ENCODE results near the gene CNOT9.

The CNOT9 gene

DNA sequence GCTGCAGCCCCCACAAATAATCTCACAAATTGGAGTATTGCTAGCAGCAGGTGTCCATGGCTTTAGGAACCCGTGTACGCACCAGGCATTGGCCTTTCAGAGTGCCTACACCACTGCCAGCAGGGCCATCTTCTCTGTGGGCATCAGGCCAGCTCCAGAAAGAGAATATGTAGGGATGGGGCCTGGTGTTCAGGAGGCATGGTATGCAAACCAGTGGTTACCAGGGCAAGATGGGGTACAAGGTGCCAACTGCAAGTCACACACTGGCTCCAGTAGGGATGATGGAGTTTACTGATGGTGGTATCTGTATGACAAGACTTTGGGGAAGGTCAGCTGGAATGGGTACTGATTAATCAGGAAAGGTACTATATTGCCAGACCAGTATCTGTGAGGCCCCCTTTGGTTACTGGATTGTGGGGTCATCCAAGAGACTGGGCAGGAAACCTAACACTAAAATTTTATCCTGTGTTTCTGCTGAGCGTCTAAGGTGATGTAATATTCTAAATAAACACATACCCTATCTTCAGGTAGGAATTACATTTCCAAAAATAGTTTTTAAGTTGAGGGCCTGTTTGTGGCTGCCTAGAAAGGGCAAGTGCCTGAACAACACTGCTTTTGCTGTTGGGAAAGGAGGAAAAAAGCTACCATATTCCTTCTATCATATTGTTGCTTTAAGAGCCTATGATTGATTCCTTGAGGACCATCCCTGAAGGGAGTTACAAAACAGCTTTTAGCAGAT is 9.0 kb downstream of the CNOT9 start:
- DNase-seq (ENCODE audit: low read depth in 2 of 2): no peak

DNA sequence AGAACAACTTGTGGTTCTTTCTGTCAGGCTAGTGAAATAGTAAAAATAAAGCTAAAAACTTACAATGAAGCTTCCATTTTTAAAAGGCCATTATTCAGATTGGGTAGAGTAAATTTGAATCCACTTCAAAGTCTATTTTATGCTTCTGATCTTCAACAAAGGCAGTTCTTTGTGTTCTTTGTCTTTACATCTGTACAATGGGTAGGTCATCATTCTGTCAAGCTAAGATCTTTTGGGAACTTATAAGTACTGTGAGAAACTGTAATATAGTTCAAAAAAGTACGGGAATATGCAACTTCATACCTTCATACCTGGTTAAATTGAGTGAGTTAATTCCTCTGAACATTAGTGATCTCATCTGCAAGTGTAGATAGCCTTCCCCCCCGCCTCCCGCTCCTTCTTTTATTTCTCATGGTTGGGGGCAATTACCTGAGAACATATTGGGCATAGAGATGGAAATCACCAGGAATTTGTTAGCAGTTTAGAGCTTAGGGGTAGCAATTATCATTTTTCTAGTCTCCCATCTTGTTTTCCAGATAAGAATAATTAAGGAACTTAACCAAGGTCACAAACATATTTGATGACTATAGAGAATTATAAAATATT is 9.7 kb downstream of the CNOT9 start:
- DNase-seq (ENCODE audit: low read depth in 2 of 2): no peak

DNA sequence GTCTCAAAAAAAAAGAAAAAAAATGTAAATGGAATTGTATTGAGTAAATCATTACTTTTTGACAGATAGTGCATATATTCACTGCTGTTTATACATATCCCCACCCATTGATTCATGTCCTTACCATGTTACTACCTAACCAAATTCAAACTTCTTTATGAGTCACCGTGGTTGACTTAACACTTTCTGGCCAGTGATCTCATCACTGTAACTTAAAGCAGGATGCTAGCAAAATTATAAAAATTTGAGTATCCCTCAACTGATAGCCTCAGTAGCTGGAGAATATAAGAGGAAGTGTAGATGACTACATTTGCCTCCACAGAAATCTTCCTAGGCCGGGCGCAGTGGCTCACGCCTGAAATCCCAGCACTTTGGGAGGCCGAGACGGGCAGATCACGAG is 13.4 kb downstream of the CNOT9 start:
- no peak for DNase-seq (ENCODE audit: low read depth in 2 of 2)

DNA sequence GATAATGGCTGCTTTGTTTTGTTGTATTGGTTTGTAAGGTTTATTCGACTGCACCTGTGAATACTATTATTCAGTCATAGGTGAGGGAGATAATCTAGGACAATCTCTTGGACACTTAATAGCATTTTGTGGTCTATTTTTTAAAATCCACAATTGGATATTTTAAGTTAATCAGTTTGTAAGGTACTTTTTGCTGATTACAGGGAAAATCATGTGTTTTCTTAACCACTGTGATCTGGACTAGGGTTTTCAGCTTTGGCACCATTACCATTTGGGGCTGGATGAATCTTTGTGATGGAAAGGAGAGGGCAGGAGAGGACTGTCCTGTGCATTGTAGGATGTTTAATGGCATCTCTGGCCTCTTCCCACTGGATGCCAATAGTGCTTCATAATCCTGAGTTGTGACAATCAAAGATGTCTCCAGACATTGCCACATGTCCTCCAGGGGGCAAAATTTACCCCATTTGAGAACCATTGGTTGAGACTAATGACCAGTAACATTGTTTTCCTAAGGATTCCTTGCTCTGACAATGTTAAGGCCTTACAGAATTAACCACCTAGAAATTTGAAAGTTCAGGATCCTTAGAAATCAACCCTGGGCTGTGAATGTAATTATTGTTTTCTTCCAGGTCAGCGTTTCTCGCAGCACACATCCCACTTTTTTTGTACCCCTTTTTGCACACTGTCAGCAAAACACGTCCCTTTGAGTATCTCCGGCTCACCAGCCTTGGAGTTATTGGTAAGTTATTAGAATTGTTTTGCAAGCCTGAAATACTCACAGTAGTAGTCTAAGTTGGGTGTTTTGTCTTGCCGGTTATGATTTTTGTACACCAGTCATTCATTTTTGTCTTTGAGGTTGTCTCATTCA is 15.6 kb downstream of the CNOT9 start:
- DNase-seq (ENCODE audit: low read depth in 2 of 2): no peak

DNA sequence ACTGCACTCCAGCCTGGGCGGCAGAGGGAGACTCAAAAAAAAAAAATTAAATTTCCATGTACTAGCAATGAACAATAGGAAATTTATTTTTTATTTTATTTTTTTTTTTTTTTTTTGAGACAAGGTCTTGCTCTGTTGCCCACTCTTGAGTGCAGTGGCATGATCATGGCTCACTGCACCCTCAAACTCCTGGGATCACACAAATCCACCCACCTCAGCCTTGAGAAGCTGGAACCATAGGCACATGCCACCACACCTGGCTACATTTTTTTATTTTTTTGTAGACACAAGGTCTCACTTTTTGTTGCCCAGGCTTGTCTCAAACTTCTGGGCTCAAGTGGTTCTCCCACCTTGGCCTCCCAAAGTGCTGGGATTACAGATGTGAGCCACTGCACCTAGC is 16.9 kb downstream of the CNOT9 start:
- DNase-seq (ENCODE audit: low read depth in 2 of 2): no peak

DNA sequence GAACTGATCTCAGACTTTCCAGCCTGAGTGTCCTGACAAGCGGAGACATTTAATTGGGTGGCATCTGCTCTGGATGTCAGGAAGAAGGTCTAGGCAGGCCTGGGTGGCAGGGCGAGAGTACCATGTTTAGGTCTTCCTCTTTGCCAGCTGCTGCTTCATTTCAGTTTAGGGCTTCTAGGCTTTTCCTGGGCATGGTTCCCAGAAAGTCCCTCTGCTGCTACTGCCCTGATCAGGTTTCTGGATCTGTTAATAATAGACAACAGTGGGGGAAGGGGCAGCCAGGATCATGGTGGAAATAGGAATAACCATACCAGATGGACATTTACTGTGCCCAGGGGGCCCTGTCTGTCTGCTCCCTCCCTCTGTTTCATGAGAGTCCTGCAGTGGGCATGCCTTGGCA is 36.8 kb downstream of the CNOT9 start:
- DNase-seq (ENCODE audit: low read depth in 2 of 2): no peak

DNA sequence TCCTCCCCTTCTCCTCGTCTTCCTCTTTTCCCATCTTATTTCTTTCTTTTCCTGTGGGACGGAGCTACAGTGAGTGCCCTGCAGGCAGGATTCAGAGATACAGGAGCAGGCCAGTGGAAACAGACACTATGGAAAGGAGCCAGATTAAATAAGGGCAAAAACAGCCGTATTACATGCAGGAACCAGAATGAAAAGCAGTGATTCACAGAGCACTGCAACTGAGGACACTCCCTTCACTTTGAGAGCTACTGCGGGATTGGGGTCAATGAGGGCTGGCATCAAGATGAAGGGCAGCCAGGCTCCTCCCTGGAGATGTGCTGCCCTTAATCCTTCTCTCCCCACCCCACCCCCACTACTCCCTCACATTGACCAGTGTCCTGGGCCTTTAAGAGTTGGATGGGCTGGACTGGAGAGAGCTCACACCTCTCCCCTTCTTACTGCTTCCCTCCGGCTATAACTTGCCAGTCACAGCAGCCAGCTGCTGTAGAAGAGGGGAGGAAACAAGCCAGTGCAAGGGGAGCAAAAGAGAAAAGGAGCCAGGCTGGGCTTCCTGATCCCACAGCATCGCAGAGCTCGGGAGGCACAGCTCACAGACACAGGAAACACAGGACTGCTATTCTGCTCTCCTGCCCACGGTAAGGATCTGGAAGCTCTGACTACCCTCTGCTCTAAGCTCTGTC is 38.9 kb downstream of the CNOT9 start, which contains the start of gene PLCD4:
TSS of gene PLCD4 (plus strand) at position 464 of the 680 bp plus-strand sequence. CDS start 7,841 bp downstream, outside the sequence.
- DNase-seq (ENCODE audit: low read depth in 2 of 2): no peak

- DNase-seq (ENCODE audit: low read depth in 2 of 2): no peak
Observed at GRCh38 chr2:218615868-218616315, 47.3 kb downstream of the CNOT9 start.

- DNase-seq (ENCODE audit: low read depth in 2 of 2): no peak
Observed at GRCh38 chr2:218618102-218618860, 49.6 kb downstream of the CNOT9 start.

DNA sequence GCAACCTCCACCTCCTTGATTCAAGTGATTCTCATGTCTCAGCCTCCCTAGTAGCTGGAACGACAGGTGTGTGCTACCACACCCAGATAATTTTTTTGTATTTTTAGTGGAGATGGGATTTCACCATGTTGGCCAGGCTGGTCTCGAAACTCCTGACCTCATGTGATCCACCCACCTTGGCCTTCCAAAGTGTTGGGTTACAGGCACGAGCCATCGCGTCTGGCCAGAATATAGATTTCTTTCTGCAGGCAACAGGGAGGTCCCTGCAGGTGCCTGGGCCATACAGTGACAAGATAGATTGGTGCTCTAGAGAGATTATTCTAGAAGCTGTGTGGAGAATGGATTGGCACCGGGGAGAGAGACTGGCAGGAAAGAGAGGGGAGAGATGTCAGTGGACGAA is 52.4 kb downstream of the CNOT9 start:
- DNase-seq (ENCODE audit: low read depth in 2 of 2): no peak

- DNase-seq (ENCODE audit: low read depth in 2 of 2): no peak
Observed at GRCh38 chr2:218622606-218623365, 54.1 kb downstream of the CNOT9 start.

- DNase-seq (ENCODE audit: low read depth in 2 of 2): no peak
Observed at GRCh38 chr2:218623366-218623705, 54.7 kb downstream of the CNOT9 start.

GRCh38 chr2:218626369-218626768 is 57.7 kb downstream of the CNOT9 start:
- DNase-seq (ENCODE audit: low read depth in 2 of 2): no peak

DNA sequence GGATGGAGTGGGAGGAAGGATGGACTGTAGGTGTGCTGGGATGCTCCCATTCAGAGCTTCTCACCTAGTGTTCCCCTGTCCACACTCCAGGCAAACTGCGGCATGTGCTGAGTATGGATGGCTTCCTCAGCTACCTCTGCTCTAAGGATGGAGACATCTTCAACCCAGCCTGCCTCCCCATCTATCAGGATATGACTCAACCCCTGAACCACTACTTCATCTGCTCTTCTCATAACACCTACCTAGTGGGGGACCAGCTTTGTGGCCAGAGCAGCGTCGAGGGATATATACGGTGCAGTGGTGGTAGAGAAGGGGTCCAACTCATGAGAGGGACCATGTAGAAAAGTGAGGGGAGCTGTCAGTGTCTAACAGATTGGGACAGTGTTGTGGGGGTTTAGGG is 59.3 kb downstream of the CNOT9 start:
- no peak for DNase-seq (ENCODE audit: low read depth in 2 of 2)

DNA sequence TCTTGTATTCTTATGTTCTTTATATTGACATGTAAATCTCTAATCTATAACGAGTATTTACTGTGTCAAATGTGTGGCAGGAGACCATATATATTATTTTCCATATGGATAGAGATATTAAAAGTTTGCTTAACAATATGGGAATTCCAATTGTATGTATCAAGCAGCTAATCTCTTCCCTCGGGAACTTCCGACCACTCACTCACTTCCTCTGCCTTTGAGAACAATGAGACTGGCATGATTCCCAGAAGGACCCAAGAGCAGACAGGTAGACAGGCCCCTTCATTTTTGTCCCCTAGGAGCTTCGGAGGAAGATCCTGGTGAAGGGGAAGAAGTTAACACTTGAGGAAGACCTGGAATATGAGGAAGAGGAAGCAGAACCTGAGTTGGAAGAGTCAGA is 63.2 kb downstream of the CNOT9 start:
- DNase-seq (ENCODE audit: low read depth in 2 of 2): no peak

- DNase-seq (ENCODE audit: low read depth in 2 of 2): no peak
Observed at GRCh38 chr2:218635719-218636118, 67.1 kb downstream of the CNOT9 start.

- no peak for DNase-seq (ENCODE audit: low read depth in 2 of 2)
Observed at GRCh38 chr2:218638372-218638771, 69.7 kb downstream of the CNOT9 start.

- DNase-seq (ENCODE audit: low read depth in 2 of 2): no peak
Observed at GRCh38 chr2:218642121-218642656, 73.5 kb downstream of the CNOT9 start.

DNA sequence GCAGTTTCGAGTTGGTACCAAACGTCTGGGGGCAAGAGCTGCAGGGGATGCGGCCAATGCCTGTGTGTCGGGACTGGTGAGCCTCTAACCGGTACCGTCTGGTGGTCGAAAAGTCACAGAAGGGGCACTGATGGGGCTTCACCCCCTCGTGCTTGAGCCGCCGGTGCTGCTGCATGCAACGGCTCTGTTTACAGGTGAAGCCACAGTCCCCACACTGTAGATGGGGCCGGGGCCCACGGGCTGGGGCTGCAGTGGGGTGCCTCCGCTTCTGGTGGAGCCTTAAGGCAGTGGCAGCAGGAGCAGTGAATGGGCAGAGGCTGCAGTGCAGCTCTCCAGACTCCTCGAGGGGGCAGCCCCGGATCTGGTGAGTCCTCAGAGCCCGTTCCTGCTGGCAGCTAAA is 74.1 kb downstream of the CNOT9 start:
- no peak for DNase-seq (ENCODE audit: low read depth in 2 of 2)

- DNase-seq (ENCODE audit: low read depth in 2 of 2): no peak
Observed at GRCh38 chr2:218643751-218644310, 75.2 kb downstream of the CNOT9 start.

Measured in stimulated activated CD8-positive, alpha-beta memory T cell treated with anti-CD3 and anti-CD28 coated beads, Interleukin-2, amount 100 ng/mL, for 48 hours (primary cell).